Suprapubic skin (tissue), 4 donors: ENCODE data around the gene PEMT.

ENCODE experiments used
- CTCF ChIP-seq, 2 donors: fragments of 200-600 bp in 1 of 2; fragments of 450-650 bp in 1 of 2; sonication (generic) in 1 of 2; IDR thresholded peaks; one replicate each; pipeline ENCODE4 v1.5.1; 2016 to 2019; ENCODE audit warnings: antibody characterized with exemption in 2 of 2, mild to moderate bottlenecking in 1 of 2, moderate library complexity in 1 of 2
- EP300 ChIP-seq: sonication (generic); formaldehyde crosslinking; IDR thresholded peaks from one replicate; pipeline ENCODE4 v1.6.1; 2017; ENCODE audit warnings: antibody characterized with exemption
- POLR2A ChIP-seq, 2 donors: fragments of 450-650 bp; IDR thresholded peaks; one replicate each; pipeline ENCODE4 v1.6.1; 2017; ENCODE audit warnings: antibody characterized with exemption in 2 of 2, mild to moderate bottlenecking in 2 of 2, moderate library complexity in 2 of 2
- POLR2AphosphoS5 ChIP-seq, 3 donors: sonication (generic); formaldehyde crosslinking; IDR thresholded peaks; one replicate each; pipeline ENCODE4 v1.6.1; 2017; ENCODE audit warnings: antibody characterized with exemption in 3 of 3

- TF ChIP-seq POLR2AphosphoS5 (IDR thresholded peaks at IDR 0.05) (no peak), EP300 (no peak), CTCF (IDR thresholded peaks at IDR 0.05) (no peak), POLR2A (IDR thresholded peaks at IDR 0.05) (no peak)
Measured at GRCh38 chr17:17518951-17519350, 72.6 kb downstream of the PEMT start.
